Keratinocyte (primary cell): Measurements from ENCODE around the gene DMRT2.

Experiments used
- EZH2 ChIP-seq: IDR thresholded peaks from one replicate; pipeline ENCODE4 v1.6.1; 2012; ENCODE audit warnings: inconsistent platforms, mild to moderate bottlenecking, low read length, moderate library complexity
- TF ChIP-seq, protein P1 (sequence below), 3 experiments: IDR thresholded peaks in 1 of 3; conservative IDR thresholded peaks in 1 of 3; optimal IDR thresholded peaks in 1 of 3; 2 replicates in 2 of 3; 3 replicates in 1 of 3; pipeline versions ENCODE3 to v1.5.1; 2011; ENCODE audit warnings: low read length in 3 of 3, mild to moderate bottlenecking in 3 of 3, moderate library complexity in 2 of 3, control low read depth in 1 of 3, inconsistent platforms in 1 of 3; ENCODE audit not compliant: insufficient read depth in 2 of 3; ENCODE audit errors: extremely low read depth in 1 of 3

DNA sequence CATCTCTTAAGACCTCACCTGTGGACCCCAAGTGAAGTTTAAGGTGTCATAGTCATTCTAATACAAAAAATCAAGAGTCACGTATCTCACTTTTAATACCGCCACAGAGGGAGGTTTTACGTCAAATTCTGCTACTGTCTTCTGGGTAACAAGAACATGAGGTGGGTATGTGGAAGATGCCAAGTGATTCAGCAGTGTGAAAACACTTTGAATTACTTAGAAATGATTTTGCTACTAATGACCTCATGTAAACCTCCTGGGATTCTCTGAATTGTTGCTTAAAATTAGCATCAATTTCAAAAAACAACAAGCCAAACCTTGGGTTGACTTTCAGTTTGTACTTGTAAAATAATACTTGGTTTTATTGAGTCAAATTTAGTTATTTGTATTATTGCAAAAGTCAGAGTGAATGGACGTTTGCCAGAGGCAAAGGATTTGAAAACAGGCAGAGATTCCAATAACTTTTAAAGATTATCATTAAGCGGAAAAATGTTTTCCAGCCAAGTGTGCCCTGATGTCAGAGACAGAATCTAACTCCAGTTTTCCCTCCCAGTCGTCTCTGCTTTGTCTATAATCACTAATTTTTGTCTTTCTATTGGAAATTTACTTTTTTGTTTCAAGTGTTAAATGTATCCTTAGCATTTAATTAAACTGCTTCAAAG, 8.8 kb downstream of the DMRT2 start:
- TF ChIP-seq, protein P1, sequence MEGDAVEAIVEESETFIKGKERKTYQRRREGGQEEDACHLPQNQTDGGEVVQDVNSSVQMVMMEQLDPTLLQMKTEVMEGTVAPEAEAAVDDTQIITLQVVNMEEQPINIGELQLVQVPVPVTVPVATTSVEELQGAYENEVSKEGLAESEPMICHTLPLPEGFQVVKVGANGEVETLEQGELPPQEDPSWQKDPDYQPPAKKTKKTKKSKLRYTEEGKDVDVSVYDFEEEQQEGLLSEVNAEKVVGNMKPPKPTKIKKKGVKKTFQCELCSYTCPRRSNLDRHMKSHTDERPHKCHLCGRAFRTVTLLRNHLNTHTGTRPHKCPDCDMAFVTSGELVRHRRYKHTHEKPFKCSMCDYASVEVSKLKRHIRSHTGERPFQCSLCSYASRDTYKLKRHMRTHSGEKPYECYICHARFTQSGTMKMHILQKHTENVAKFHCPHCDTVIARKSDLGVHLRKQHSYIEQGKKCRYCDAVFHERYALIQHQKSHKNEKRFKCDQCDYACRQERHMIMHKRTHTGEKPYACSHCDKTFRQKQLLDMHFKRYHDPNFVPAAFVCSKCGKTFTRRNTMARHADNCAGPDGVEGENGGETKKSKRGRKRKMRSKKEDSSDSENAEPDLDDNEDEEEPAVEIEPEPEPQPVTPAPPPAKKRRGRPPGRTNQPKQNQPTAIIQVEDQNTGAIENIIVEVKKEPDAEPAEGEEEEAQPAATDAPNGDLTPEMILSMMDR (optimal IDR thresholded peaks at IDR 0.05 in 1 of 3, IDR thresholded peaks at IDR 0.05 in 1 of 3, conservative IDR thresholded peaks at IDR 0.05 in 1 of 3; ENCODE audit: extremely low read depth in 1 of 3, insufficient read depth in 2 of 3, low read length in 3 of 3), result no peak
- no peak for TF ChIP-seq EZH2
